Small intestine (tissue), 7 donors: ENCODE results near the gene ARPC1A. TPM values are rescaled to one million over a fixed set of nuclear protein-coding genes. Genes with fewer than 3 reads are reported as not detected.

Experiments used
- DNase-seq, 2 donors: peaks; one replicate each; pipeline versions ENCODE4 v3.0.0 to v3.0.0-alpha.2; 2013
- FAIRE-seq: peaks from 2 replicates; lab custom pipeline; 2012; peaks lifted over from hg19 to GRCh38; lab: Jason Lieb, UNC
- H3K27ac ChIP-seq, 3 donors: one replicate each; pipeline ENCODE4 v1.5.1; 2013; ENCODE audit warnings: low read length in 2 of 3, mild to moderate bottlenecking in 2 of 3, control low read depth in 1 of 3, inconsistent platforms in 1 of 3, low read depth in 1 of 3, moderate library complexity in 1 of 3
- H3K27me3 ChIP-seq, 3 donors: one replicate each; pipeline ENCODE4 v1.6.1; 2013; ENCODE audit warnings: low read length in 3 of 3, inconsistent platforms in 1 of 3; ENCODE audit not compliant: control insufficient read depth in 3 of 3, insufficient read depth in 3 of 3
- H3K36me3 ChIP-seq, 3 donors: one replicate each; pipeline ENCODE4 v1.6.1; 2013; ENCODE audit warnings: low read length in 3 of 3, inconsistent platforms in 1 of 3, low read depth in 1 of 3, mild to moderate bottlenecking in 1 of 3, moderate library complexity in 1 of 3; ENCODE audit not compliant: control insufficient read depth in 3 of 3, insufficient read depth in 2 of 3
- H3K4me1 ChIP-seq, 3 donors: one replicate each; pipeline ENCODE4 v1.6.1; 2013; ENCODE audit warnings: low read length in 2 of 3, inconsistent platforms in 1 of 3, low read depth in 1 of 3, mild to moderate bottlenecking in 1 of 3, moderate library complexity in 1 of 3; ENCODE audit not compliant: control insufficient read depth in 3 of 3, insufficient read depth in 2 of 3
- H3K4me3 ChIP-seq, 3 donors: one replicate each; pipeline ENCODE4 v1.5.1; 2013; ENCODE audit warnings: low read length in 3 of 3, control low read depth in 1 of 3, inconsistent platforms in 1 of 3, low read depth in 1 of 3, mild to moderate bottlenecking in 1 of 3, moderate library complexity in 1 of 3
- H3K9me3 ChIP-seq, 2 donors: one replicate each; pipeline ENCODE4 v1.6.1; 2013; ENCODE audit warnings: low read depth in 1 of 2, low read length in 1 of 2; ENCODE audit not compliant: control insufficient read depth in 2 of 2, insufficient read depth in 1 of 2
- WGBS, 3 donors: extraction: QIAGEN DNeasy Blood & Tissue Kit; methylation state at CpG; one replicate each; pipeline ENCODE4 v1.1.7; 2013; 5-methylcytosine and 5-hydroxymethylcytosine counted together
- polyA plus RNA-seq, 4 donors: library from polyadenylated mRNA; stranded (reverse) in 3 of 4; unstranded in 1 of 4; fragments of 200-250 nt in 3 of 4; fragments of 120-200 nt in 1 of 4; gene quantifications; one replicate each; pipeline versions ENCODE4 v1.2.1 to v1.2.3, GENCODE V29; 2013
- donor health status: healthy with polysubstance abuse.
- donor health status: control.
- donor health status: control.
- donor health status: Bipolar disorder and iron deficiency.
- donor health status: healthy.

Gene ARPC1A
- polyA plus RNA-seq, 4 donors = 194 to 407 (median 263) TPM

DNA sequence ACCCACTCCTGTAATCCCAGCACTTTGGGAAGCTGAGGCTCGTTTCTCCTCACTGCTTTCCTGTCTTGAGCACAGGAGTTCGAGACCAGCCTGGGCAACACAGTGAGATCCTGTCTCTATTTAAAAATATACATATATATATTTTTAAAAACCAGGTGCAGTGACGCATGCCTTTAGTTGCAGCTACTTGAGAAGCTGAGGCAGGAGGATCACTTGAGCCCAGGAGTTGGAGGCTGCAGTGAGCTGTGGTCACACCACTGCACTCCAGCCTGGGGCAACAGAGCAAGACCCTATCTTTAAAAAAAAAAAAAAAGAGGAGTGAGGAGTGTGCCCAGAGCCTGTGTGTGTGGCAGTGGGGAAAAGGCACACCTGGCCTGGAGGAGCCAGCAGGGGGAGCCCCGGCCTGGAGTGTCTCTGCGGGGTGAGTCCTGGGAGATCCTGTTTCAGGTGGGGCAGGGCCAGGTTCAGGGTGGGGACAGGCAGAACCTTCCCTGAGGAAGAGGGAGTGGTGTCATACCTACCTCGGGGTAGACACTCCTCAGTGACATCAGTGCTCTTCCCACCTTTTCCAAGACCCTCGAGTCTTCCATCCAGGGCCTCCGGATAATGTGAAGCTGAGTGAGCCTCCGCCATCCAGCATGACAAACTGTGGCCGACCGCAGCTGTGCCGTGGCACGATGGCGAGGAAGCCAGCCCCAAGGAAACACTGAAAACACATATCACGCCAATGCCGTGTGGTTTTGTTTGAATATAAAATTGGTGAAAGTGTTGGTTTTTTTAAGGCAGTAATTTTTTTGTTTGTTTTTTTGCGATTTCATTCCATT is 39.8 kb downstream of the ARPC1A start:
- DNase-seq (peak; percentile 66 to 73), FAIRE-seq (no peak)
- no peak overlapping the region for H3K4me3 ChIP-seq
- no peak overlapping the region for H3K27ac ChIP-seq
- H3K36me3 ChIP-seq = peaks cover 3 to 79% (median 14%) of the 10 kb centered on the region in 3 donors
- WGBS, 3 donors = 75 to 80% (median 78%) methylated on average over 17 of the region's 17 CpGs
- H3K27me3 ChIP-seq = no peaks in the 10 kb centered on the region
- H3K4me1 ChIP-seq = no peaks in the 10 kb centered on the region
- no peaks in the 10 kb centered on the region for H3K9me3 ChIP-seq

DNA sequence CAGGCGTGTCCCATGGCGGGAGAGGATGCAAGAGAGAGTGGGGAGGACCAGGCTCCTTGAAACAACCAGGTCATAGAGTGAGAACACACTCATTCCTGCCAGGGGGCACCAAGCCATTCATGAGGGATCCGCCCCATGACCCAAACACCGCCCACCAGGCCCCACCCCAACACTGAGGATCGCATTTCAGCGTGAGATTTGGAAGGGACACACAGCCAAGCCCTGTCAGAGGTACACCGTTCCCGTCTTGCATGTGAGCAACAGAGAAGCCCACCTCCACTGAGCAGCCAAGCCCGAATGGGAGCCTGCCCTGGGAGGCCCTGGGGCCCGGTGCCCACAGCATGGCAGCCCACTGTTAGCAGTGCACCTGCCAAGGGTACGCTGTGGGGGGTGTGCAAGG is 40.9 kb downstream of the ARPC1A start:
- H3K4me1 ChIP-seq = no peaks in the 10 kb centered on the region
- no peak overlapping the region for H3K27ac ChIP-seq
- 84 to 97% (median 93%) methylated on average over 11 of the region's 11 CpGs for WGBS, 3 donors
- H3K4me3 ChIP-seq = no peak overlapping the region
- H3K9me3 ChIP-seq = no peaks in the 10 kb centered on the region
- DNase-seq (no peak), FAIRE-seq (no peak)
- no peaks in the 10 kb centered on the region for H3K27me3 ChIP-seq
- peaks cover 0 to 73% (median 13%) of the 10 kb centered on the region in 3 donors for H3K36me3 ChIP-seq

DNA sequence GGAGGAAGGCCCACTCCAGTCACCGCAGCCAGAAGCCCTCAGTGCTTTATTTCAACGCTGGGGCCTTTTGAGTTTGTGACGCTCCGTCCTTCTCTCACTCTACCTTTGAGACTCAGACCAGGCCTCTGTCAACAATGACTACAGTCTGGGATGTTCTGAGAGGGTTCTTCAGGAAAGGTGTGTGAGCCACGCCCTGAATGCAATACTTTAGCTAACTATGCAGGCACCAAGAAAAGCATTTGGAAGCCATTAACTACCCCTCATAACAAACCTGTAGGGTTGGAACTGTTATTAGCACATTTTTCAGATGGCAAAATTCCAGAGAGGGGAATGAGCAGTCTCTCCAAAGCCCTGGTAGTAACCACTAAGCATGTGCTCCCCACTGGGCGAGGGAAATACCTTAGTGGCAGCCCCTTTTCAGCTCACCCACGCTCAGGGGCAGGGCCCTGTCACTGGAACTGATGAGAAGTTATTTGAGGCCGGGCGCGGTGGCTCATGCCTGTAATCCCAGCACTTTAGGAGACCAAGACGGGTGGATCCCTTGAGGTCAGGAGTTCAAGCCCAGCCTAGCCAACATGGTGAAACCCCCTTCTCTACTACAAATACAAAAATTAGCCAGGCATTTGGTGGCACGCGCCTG is 43.2 kb downstream of the ARPC1A start:
- peak in 1 of 2 donors; percentile 13 for DNase-seq
- no peak overlapping the region for H3K4me3 ChIP-seq
- H3K9me3 ChIP-seq = no peaks in the 10 kb centered on the region
- peaks cover 0 to 54% (median 12%) of the 10 kb centered on the region in 3 donors for H3K36me3 ChIP-seq
- no peaks in the 10 kb centered on the region for H3K27me3 ChIP-seq
- no peak for FAIRE-seq
- no peak overlapping the region for H3K27ac ChIP-seq
- peaks cover 0 to 6% (median 0%) of the 10 kb centered on the region in 3 donors for H3K4me1 ChIP-seq
- 92 to 94% (median 93%) methylated on average over 13 of the region's 13 CpGs for WGBS, 3 donors

DNA sequence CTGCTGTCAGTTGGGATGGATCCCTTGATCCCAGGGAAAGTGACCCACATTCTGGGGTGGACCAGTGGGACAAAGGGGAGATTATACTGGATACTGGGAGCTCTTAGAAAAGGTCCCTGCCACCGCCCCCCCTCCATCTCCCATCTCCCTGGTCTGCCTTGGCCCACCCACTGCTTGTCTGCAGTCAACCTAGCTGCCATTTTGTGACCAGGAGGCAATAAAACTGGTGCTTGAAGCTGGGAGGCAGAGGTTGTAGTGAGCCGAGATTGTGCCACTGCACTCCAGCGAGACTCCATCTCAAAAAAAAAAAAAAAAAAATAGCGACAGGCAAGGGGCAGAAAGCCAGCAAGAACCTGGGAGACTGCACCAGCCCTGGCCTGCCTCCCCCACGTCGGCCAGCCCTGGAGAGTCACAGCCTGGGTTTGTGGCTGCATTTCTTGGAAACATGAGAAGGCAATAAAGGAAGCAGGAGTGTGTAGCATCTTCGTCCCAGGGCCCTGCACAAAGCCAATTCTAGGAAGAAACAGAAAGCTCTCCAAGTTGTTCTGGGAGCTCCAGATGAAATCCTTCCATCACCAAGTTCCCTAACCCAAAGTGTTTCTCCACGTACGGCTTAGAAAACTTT is 44.2 kb downstream of the ARPC1A start:
- FAIRE-seq = no peak
- peaks cover 0 to 6% (median 0%) of the 10 kb centered on the region in 3 donors for H3K4me1 ChIP-seq
- no peaks in the 10 kb centered on the region for H3K9me3 ChIP-seq
- no peak overlapping the region for H3K27ac ChIP-seq
- 71 to 79% (median 76%) methylated on average over 9 of the region's 9 CpGs for WGBS, 3 donors
- H3K36me3 ChIP-seq = peaks cover 0 to 44% (median 11%) of the 10 kb centered on the region in 3 donors
- DNase-seq = no peak
- no peak overlapping the region for H3K4me3 ChIP-seq
- no peaks in the 10 kb centered on the region for H3K27me3 ChIP-seq

DNA sequence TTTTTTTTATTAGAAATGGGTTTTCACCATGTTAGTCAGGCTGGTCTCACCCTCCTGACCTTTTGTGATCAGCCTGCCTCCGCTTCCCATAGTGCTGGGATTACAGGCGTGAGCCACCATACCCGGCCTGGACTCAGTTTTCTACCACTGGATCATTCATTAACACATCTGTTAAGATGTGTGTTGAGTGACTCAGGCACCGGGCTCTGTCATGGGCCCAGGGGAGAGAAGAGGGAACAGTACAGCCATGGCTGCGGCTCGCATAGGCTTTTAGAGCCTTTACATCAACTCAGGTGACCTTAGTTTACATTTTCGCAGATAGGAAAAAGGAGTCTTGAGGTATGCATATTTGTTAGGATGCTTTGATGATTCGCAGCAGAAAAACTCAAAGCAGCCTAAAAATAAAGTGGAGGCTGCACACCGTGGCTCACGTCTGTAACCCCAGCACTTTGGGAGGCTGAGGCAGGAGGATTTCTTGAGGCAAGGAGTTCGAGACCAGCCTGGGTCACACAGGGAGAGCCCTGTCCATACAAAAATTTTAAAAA is 45.8 kb downstream of the ARPC1A start:
- WGBS, 3 donors = 88 to 93% (median 92%) methylated on average over 11 of the region's 11 CpGs
- no peak overlapping the region for H3K27ac ChIP-seq
- H3K9me3 ChIP-seq = no peaks in the 10 kb centered on the region
- peaks cover 0 to 14% (median 0%) of the 10 kb centered on the region in 3 donors for H3K4me1 ChIP-seq
- no peak overlapping the region for H3K4me3 ChIP-seq
- H3K36me3 ChIP-seq = peaks cover 0 to 33% (median 7%) of the 10 kb centered on the region in 3 donors
- FAIRE-seq (no peak), DNase-seq (no peak)
- no peaks in the 10 kb centered on the region for H3K27me3 ChIP-seq

DNA sequence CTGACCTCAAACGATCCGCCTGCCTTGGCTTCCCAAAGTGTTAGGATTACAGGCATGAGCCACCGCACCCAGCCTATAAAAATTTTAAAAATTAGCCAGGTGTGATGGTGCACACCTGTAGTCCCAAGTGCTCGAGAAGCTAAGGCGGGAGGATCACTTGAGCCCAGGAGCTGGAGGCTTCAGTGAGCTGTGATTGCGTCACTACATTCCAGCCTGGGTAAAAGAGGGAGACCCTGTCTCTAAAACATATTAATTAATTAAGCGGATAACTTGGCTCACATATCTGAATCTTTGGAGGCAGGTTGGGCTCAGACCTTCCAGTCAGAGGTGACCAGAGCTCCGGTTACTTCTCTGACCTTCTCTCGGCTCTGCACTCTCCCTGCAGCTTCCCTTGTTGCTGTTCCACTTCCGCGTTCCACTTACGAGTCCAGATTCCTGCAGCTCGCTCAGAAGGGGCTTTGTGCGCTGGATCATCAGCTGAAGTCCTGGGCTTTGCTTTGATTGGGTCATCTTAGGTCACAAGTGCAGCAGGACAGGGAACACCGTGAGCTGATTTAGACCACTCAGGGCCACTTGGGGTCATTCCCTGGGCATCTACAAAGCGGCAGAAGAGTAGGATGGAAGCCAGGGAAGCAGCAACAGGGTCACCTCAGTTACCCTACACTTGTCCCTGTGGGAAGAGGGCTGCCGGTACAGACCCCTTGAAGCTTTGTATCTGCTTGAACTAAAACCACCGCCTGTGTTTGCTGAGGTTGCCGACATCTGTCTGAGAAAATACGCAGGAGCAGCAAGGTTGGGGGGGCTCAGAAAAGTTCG is 46.8 kb downstream of the ARPC1A start:
- Histone ChIP-seq H3K36me3 (peaks cover 0 to 22% (median 0%) of the 10 kb centered on the region in 3 donors), H3K27me3 (no peaks in the 10 kb centered on the region), H3K4me1 (peaks cover 0 to 14% (median 0%) of the 10 kb centered on the region in 3 donors), H3K27ac (peak overlapping the region in 2 of 3 donors; percentile 2 to 60), H3K9me3 (no peaks in the 10 kb centered on the region), H3K4me3 (peak overlapping the region in 1 of 3 donors; percentile 35)
- FAIRE-seq (no peak), DNase-seq (peak; percentile 71 to 73)
- 22 to 47% (median 43%) methylated on average over 21 of the region's 21 CpGs for WGBS, 3 donors

DNA sequence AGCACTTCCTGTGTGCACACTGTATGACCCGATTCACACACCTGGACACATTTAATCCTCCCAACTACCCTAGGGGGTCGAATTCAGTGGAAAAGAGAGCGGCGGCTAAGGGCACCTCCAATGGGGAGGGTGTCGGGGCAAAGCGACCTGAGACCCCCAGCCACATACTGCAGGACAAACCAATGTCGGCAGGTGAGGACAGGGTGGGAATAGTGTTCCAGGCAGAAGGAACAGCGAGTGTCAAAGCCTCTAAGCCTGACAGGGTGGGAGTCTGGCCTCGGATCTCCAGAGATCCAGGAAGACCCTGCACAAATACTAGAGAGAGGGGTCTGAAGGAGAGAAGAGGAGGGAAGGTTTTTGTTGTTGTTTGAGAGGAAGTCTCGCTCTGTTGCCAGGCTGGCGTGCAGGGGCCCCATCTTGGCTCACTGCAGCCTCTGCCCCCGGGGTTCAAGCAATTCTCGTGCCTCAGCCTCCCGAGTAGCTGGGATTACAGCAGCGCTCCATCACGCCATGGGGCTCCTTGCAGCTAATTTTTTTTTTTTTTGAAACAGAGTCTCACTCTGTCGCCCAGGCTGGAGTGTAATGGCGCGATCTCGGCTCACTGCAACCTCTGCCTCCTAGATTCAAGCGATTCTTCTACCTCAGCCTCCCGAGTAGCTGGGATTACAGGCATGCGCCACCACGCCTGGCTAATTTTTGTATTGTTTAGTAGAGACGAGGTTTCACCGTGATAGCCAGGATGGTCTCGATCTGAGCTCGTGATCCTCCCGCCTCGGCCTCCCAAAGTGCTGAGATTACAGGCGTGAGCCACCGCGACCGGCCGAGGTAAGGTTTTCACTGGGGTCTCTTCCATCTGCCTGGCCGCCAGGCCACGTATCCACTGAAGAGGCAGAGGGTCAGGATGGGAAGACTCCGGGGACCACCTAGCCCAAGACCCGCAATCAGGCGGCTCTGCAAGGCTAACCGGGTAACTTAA is 47.7 kb downstream of the ARPC1A start:
- Histone ChIP-seq H3K4me3 (peak overlapping the region; percentile 66 to 99 (median 88)), H3K4me1 (peaks cover 0 to 14% (median 0%) of the 10 kb centered on the region in 3 donors), H3K27me3 (no peaks in the 10 kb centered on the region), H3K27ac (peak overlapping the region in 2 of 3 donors; percentile 2 to 70), H3K36me3 (peaks cover 0 to 23% (median 4%) of the 10 kb centered on the region in 3 donors), H3K9me3 (no peaks in the 10 kb centered on the region)
- 75 to 85% (median 83%) methylated on average over 40 to 41 of the region's 41 CpGs for WGBS, 3 donors
- DNase-seq (no peak), FAIRE-seq (no peak)
